SK-N-SH treated with all-trans-retinoic acid at 6 μM for 48 hours (cell line): Measurements from ENCODE around the gene SDK1.

ENCODE experiments used
- ATAC-seq: fragments of 200-7000 bp; cut with Tn5 transposase; 3 replicates; pipeline ENCODE4 v1.9.1; 2020; ENCODE audit warnings: mild to moderate bottlenecking, moderate library complexity
- ARNTL ChIP-seq: fragments of 450-650 bp; formaldehyde crosslinking; IDR thresholded peaks from 2 replicates; pipeline ENCODE4 v1.5.0; 2020; ENCODE audit warnings: low read depth, mild to moderate bottlenecking, moderate library complexity, borderline replicate concordance
- BACH2 ChIP-seq: fragments of 250-450 bp; sonication (Bioruptor Pico); IDR thresholded peaks from 2 replicates; pipeline ENCODE4 v1.9.0; 2021; ENCODE audit warnings: mild to moderate bottlenecking, borderline replicate concordance
- CSDC2 ChIP-seq: fragments of 250-450 bp; sonication (Bioruptor Pico); IDR thresholded peaks from 2 replicates; pipeline ENCODE4 v1.5.0; 2020; ENCODE audit warnings: mild to moderate bottlenecking, moderate library complexity
- ESRRG ChIP-seq: fragments of 250-450 bp; sonication (Bioruptor Pico); IDR thresholded peaks from 2 replicates; pipeline ENCODE4 v1.6.1; 2021; ENCODE audit warnings: mild to moderate bottlenecking
- GLIS3 ChIP-seq: fragments of 250-450 bp; sonication (Bioruptor Pico); IDR thresholded peaks from 2 replicates; pipeline ENCODE4 v1.5.0; 2020; ENCODE audit warnings: mild to moderate bottlenecking, moderate library complexity
- ISL1 ChIP-seq: fragments of 250-450 bp; sonication (Bioruptor Pico); IDR thresholded peaks from 2 replicates; pipeline ENCODE4 v2.1.2; 2022; ENCODE audit warnings: mild to moderate bottlenecking, moderate library complexity
- OSR1 ChIP-seq: fragments of 250-450 bp; sonication (Bioruptor Pico); IDR thresholded peaks from 2 replicates; pipeline ENCODE4 v1.8.0; 2022; ENCODE audit warnings: moderate library complexity, mild to moderate bottlenecking, inconsistent platforms
- POU6F1 ChIP-seq: fragments of 250-450 bp; sonication (Bioruptor Pico); IDR thresholded peaks from 2 replicates; pipeline ENCODE4 v1.8.0; 2021; ENCODE audit warnings: low read depth, mild to moderate bottlenecking, moderate library complexity, borderline replicate concordance
- PPARA ChIP-seq: fragments of 250-450 bp; sonication (Bioruptor Pico); IDR thresholded peaks from 2 replicates; pipeline ENCODE4 v1.5.0; 2020; ENCODE audit warnings: mild to moderate bottlenecking, borderline replicate concordance
- RARB ChIP-seq: fragments of 250-450 bp; sonication (Bioruptor Pico); IDR thresholded peaks from 2 replicates; pipeline ENCODE4 v1.8.0; 2021; ENCODE audit warnings: mild to moderate bottlenecking, moderate library complexity
- SNAI2 ChIP-seq: fragments of 250-450 bp; sonication (Bioruptor Pico); IDR thresholded peaks from 2 replicates; pipeline ENCODE4 v1.5.0; 2020; ENCODE audit warnings: mild to moderate bottlenecking, moderate library complexity
- TCF4 ChIP-seq: fragments of 250-450 bp; sonication (Bioruptor Pico); IDR thresholded peaks from 2 replicates; pipeline ENCODE4 v1.8.0; 2021; ENCODE audit warnings: mild to moderate bottlenecking, moderate library complexity, borderline replicate concordance
- TOX ChIP-seq: fragments of 250-450 bp; sonication (Bioruptor Pico); IDR thresholded peaks from 2 replicates; pipeline ENCODE4 v1.8.0; 2021; ENCODE audit warnings: mild to moderate bottlenecking, moderate library complexity, borderline replicate concordance
- ZC3H10 ChIP-seq: fragments of 250-450 bp; sonication (Bioruptor Pico); IDR thresholded peaks from 2 replicates; pipeline ENCODE4 v1.5.1; 2021; ENCODE audit warnings: mild to moderate bottlenecking, moderate library complexity
- ZFP3 ChIP-seq: fragments of 250-450 bp; sonication (Bioruptor Pico); IDR thresholded peaks from 2 replicates; pipeline ENCODE4 v1.5.0; 2020; ENCODE audit warnings: mild to moderate bottlenecking, moderate library complexity
- ZFP30 ChIP-seq: fragments of 450-650 bp; formaldehyde crosslinking; IDR thresholded peaks from 2 replicates; pipeline ENCODE4 v1.5.0; 2022; ENCODE audit warnings: mild to moderate bottlenecking, moderate library complexity
- ZNF565 ChIP-seq: fragments of 450-650 bp; formaldehyde crosslinking; conservative IDR thresholded peaks from 2 replicates; pipeline ENCODE4 v1.5.0; 2020; ENCODE audit warnings: low read depth, mild to moderate bottlenecking, moderate library complexity
- ZNF70 ChIP-seq: fragments of 450-650 bp; formaldehyde crosslinking; IDR thresholded peaks from 2 replicates; pipeline ENCODE4 v1.5.0; 2020; ENCODE audit warnings: mild to moderate bottlenecking, moderate library complexity
- ZNF8 ChIP-seq: fragments of 450-650 bp; formaldehyde crosslinking; IDR thresholded peaks from 2 replicates; pipeline ENCODE4 v1.5.0; 2020; ENCODE audit warnings: mild to moderate bottlenecking, moderate library complexity
- TF ChIP-seq, protein P1 (sequence below): fragments of 250-450 bp; sonication (Bioruptor Pico); IDR thresholded peaks from 2 replicates; pipeline ENCODE4 v1.5.0; 2020; ENCODE audit warnings: mild to moderate bottlenecking, moderate library complexity
- TF ChIP-seq, protein P2 (sequence below): fragments of 250-450 bp; sonication (Bioruptor Pico); IDR thresholded peaks from 2 replicates; pipeline ENCODE4 v1.8.0; 2020; ENCODE audit warnings: mild to moderate bottlenecking, moderate library complexity, borderline replicate concordance

Gene SDK1

DNA sequence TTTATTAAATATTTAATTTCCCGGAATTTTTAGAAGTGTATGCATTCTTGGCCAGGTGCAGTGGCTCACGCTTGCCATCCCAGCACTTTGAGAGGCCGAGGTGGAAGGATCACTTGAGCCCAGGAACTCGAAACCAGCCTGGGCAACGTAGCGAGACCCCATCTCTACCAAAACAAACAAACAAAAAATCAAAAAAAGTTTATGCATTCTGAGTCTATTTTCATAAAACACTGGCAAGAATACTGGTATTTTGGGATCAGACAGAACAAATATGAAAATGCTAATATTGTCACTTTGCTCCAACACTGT is 940.2 kb downstream of the SDK1 start:
- no peak for ATAC-seq
- TF ChIP-seq ZNF565 (CRISPR knock-in tag) = no peak
- no peak for TF ChIP-seq PPARA
- TF ChIP-seq ZFP30 = no peak
- TF ChIP-seq ESRRG = no peak
- no peak for TF ChIP-seq ZC3H10
- TF ChIP-seq, protein P1, sequence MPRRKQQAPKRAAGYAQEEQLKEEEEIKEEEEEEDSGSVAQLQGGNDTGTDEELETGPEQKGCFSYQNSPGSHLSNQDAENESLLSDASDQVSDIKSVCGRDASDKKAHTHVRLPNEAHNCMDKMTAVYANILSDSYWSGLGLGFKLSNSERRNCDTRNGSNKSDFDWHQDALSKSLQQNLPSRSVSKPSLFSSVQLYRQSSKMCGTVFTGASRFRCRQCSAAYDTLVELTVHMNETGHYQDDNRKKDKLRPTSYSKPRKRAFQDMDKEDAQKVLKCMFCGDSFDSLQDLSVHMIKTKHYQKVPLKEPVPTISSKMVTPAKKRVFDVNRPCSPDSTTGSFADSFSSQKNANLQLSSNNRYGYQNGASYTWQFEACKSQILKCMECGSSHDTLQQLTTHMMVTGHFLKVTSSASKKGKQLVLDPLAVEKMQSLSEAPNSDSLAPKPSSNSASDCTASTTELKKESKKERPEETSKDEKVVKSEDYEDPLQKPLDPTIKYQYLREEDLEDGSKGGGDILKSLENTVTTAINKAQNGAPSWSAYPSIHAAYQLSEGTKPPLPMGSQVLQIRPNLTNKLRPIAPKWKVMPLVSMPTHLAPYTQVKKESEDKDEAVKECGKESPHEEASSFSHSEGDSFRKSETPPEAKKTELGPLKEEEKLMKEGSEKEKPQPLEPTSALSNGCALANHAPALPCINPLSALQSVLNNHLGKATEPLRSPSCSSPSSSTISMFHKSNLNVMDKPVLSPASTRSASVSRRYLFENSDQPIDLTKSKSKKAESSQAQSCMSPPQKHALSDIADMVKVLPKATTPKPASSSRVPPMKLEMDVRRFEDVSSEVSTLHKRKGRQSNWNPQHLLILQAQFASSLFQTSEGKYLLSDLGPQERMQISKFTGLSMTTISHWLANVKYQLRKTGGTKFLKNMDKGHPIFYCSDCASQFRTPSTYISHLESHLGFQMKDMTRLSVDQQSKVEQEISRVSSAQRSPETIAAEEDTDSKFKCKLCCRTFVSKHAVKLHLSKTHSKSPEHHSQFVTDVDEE (CRISPR knock-in tag) = no peak
- TF ChIP-seq ISL1 (CRISPR knock-in tag) = no peak

GRCh38 chr7:4241791-4242190 is 940.7 kb downstream of the SDK1 start:
- TF ChIP-seq ISL1 (CRISPR knock-in tag) (no peak), CSDC2 (no peak), BACH2 (no peak), TOX (no peak), PPARA (no peak)
- TF ChIP-seq, all 23 proteins: peak for 0
- no peak for ATAC-seq

- ATAC-seq = no peak
- TF ChIP-seq ZNF70 (CRISPR knock-in tag) (no peak), ZFP30 (no peak), BACH2 (no peak), SNAI2 (CRISPR knock-in tag) (no peak), ZNF565 (CRISPR knock-in tag) (no peak), TOX (no peak), ZNF8 (no peak), TCF4 (CRISPR knock-in tag) (no peak), ARNTL (CRISPR knock-in tag) (no peak), OSR1 (CRISPR knock-in tag) (no peak), RARB (CRISPR knock-in tag) (no peak), ZFP3 (CRISPR knock-in tag) (no peak), POU6F1 (CRISPR knock-in tag) (no peak), PPARA (no peak)
- TF ChIP-seq, protein P2, sequence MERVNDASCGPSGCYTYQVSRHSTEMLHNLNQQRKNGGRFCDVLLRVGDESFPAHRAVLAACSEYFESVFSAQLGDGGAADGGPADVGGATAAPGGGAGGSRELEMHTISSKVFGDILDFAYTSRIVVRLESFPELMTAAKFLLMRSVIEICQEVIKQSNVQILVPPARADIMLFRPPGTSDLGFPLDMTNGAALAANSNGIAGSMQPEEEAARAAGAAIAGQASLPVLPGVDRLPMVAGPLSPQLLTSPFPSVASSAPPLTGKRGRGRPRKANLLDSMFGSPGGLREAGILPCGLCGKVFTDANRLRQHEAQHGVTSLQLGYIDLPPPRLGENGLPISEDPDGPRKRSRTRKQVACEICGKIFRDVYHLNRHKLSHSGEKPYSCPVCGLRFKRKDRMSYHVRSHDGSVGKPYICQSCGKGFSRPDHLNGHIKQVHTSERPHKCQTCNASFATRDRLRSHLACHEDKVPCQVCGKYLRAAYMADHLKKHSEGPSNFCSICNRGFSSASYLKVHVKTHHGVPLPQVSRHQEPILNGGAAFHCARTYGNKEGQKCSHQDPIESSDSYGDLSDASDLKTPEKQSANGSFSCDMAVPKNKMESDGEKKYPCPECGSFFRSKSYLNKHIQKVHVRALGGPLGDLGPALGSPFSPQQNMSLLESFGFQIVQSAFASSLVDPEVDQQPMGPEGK (CRISPR knock-in tag) = no peak
These were observed 941.7 kb downstream of the SDK1 start for GRCh38 chr7:4242706-4243105.

DNA sequence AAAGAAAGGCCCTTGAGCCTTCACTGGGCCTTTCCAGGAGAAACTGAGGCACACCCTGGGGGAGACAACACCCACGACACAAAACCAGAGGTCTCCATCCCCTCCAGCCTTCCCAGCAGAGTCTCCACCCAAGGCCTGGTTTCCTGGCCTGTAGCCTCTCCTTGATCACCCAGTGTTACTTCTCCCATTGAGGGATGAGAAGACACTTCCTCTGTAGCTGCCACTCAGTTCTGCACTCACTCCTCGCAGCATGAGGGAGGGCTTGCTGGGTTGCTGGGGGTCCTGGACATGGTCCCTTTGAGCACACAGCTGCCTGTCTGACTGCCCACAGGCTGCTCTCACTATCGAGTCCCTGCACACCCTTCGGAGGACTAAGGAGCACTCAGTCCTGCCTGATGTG is 943.0 kb downstream of the SDK1 start:
- ATAC-seq = no peak
- TF ChIP-seq ZNF70 (CRISPR knock-in tag) = no peak
- TF ChIP-seq TOX = no peak
- TF ChIP-seq PPARA = no peak
- TF ChIP-seq OSR1 (CRISPR knock-in tag) = no peak
- no peak for TF ChIP-seq SNAI2 (CRISPR knock-in tag)
- TF ChIP-seq ARNTL (CRISPR knock-in tag) = no peak
- TF ChIP-seq, protein P1 (CRISPR knock-in tag) = no peak
- TF ChIP-seq ISL1 (CRISPR knock-in tag) = no peak
- TF ChIP-seq TCF4 (CRISPR knock-in tag) = no peak
- TF ChIP-seq, protein P2 (CRISPR knock-in tag) = no peak
- TF ChIP-seq ZNF565 (CRISPR knock-in tag) = no peak
- TF ChIP-seq BACH2 = no peak
- TF ChIP-seq ESRRG = no peak
- no peak for TF ChIP-seq ZFP30
- no peak for TF ChIP-seq ZFP3 (CRISPR knock-in tag)
- no peak for TF ChIP-seq ZC3H10
- TF ChIP-seq POU6F1 (CRISPR knock-in tag) = no peak
- TF ChIP-seq GLIS3 (CRISPR knock-in tag) = no peak
